ENCODE data around the gene POMT2. TPM values are rescaled to one million over a fixed set of nuclear protein-coding genes. Genes with fewer than 3 reads are reported as not detected.

The POMT2 gene
- total RNA-seq, 4 donors from 2014 or later, result 6.2 to 33.0 (median 13.9) TPM

- TF ChIP-seq, protein P1, sequence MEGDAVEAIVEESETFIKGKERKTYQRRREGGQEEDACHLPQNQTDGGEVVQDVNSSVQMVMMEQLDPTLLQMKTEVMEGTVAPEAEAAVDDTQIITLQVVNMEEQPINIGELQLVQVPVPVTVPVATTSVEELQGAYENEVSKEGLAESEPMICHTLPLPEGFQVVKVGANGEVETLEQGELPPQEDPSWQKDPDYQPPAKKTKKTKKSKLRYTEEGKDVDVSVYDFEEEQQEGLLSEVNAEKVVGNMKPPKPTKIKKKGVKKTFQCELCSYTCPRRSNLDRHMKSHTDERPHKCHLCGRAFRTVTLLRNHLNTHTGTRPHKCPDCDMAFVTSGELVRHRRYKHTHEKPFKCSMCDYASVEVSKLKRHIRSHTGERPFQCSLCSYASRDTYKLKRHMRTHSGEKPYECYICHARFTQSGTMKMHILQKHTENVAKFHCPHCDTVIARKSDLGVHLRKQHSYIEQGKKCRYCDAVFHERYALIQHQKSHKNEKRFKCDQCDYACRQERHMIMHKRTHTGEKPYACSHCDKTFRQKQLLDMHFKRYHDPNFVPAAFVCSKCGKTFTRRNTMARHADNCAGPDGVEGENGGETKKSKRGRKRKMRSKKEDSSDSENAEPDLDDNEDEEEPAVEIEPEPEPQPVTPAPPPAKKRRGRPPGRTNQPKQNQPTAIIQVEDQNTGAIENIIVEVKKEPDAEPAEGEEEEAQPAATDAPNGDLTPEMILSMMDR (IDR thresholded peaks at IDR 0.05; ENCODE audit: low read depth), result no peak
Observed at GRCh38 chr14:77281852-77282410, 38.8 kb downstream of the POMT2 start.

- TF ChIP-seq, protein P1 (IDR thresholded peaks at IDR 0.05; ENCODE audit: low read depth), result no peak
Observed at GRCh38 chr14:77279719-77280118, 41.0 kb downstream of the POMT2 start.

- TF ChIP-seq, protein P1 (IDR thresholded peaks at IDR 0.05; ENCODE audit: low read depth), result no peak
Observed at GRCh38 chr14:77278461-77279230, 42.0 kb downstream of the POMT2 start.

GRCh38 chr14:77276959-77277358, 43.7 kb downstream of the POMT2 start:
- TF ChIP-seq, protein P1 (IDR thresholded peaks at IDR 0.05; ENCODE audit: low read depth), result no peak

- TF ChIP-seq, protein P1 (IDR thresholded peaks at IDR 0.05; ENCODE audit: low read depth), result no peak
Observed at GRCh38 chr14:77276295-77276935, 44.3 kb downstream of the POMT2 start.

- TF ChIP-seq, protein P1 (IDR thresholded peaks at IDR 0.05; ENCODE audit: low read depth), result no peak
Observed at GRCh38 chr14:77275601-77276017, 45.1 kb downstream of the POMT2 start.

DNA sequence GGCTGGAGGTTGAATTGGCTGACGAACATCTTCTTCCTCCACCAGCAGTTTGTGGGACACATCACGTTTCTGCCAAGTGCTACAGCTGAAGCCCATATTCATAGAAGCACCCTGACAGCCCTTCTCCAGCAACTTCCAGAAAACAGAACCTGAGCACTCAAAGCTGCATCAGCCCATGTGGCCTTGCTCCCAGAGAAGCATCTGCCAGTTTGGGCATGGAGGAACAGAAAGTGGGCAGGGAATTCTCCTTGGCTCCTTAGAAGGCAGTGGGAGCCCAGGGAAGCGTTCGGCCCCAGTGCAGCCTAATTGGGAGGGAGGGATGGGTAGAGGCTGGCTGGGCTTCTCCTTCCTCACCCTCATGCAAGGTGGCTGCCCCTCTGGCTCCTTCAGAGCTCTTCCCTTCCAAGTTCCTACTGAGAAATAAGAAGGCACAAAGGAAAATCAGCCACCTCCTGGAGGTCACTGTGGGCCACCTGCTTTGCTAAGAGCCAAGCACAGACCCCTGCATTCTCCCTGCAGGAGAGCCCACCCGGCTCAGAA, 45.6 kb downstream of the POMT2 start:
- TF ChIP-seq, protein P1 (IDR thresholded peaks at IDR 0.05; ENCODE audit: low read depth), result no peak

Data from subcutaneous adipose tissue (tissue), 4 donors.